Measurements from ENCODE around the gene GTPBP6. TPM values are rescaled to one million over a fixed set of nuclear protein-coding genes. Genes with fewer than 3 reads are reported as not detected.

Gene GTPBP6
- total RNA-seq, 4 donors from 2014 or later = 30.6 to 60.2 (median 36.0) TPM

DNA sequence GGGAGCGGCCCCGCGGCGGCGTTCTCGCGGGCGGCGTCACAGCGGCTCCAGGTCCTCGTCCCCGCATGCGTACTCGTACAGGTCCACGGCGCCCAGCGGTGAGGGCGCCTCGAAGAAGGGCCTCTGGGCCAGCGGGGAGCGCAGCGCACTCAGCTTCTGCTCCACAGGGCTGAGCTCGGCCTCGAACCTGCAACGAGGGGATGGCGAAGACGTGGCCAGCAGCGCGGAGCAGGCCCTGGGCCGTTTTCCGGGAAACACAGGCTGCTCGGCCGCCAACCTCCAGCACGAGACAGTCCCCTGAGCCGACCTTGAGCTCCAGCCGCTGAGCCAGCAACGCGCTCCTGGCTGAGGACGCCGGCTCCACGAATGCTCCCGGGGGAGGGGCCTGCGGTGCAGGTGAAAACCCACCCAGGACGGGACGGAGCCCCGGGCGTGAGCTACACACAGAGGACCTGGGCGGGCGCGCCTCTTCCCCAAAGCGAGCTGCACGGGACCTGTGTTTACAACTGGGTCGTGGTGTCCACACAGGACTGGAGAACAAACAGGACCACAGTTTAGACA lies 15.8 kb upstream of the GTPBP6 start:
- intact Hi-C loops (cut with DNase I; ENCODE audit: low total_unique reads) (no loop called here), in situ Hi-C loops (cut with MboI; ENCODE audit: low pct_ligation_motif_present in 1 of 4, low pct_unique_long_range_greater_than_20kb in 1 of 4, low sequenced_read_pairs in 3 of 4) (no loop called here)
- 95% methylated on average over 53 of the region's 53 CpGs; no CpG with 5 or more reads in 1 of the 2 donors for WGBS, 2 donors (ENCODE audit: low coverage in 1 of 2)
- Histone ChIP-seq H3K4me3 (no peak overlapping the region), H3K27ac (no peak overlapping the region), H3K27me3 (peaks cover 21% of the 10 kb centered on the region), H3K9me3 (no peaks in the 10 kb centered on the region), H3K36me3 (no peaks in the 10 kb centered on the region), H3K4me1 (peaks cover 3 to 11% (median 7%) of the 10 kb centered on the region in 4 donors)
- TF ChIP-seq EP300 (IDR thresholded peaks at IDR 0.05; ENCODE audit: low read depth) (no peak), CTCF (IDR thresholded peaks at IDR 0.05) (no peak), POLR2AphosphoS5 (IDR thresholded peaks at IDR 0.05) (no peak), POLR2A (IDR thresholded peaks at IDR 0.05) (no peak)
- DNase-seq = no peak

GRCh38 chrX:333611-334311 lies 15.2 kb upstream of the GTPBP6 start:
- WGBS, 2 donors (ENCODE audit: low coverage in 1 of 2) = 98% methylated on average over 38 of the region's 51 CpGs; no CpG with 5 or more reads in 1 of the 2 donors

GRCh38 chrX:332916-333610 lies 14.5 kb upstream of the GTPBP6 start:
- intact Hi-C loops (cut with DNase I; ENCODE audit: low total_unique reads) = no loop called here
- Histone ChIP-seq H3K36me3 (no peaks in the 10 kb centered on the region), H3K27me3 (peaks cover 21% of the 10 kb centered on the region), H3K9me3 (no peaks in the 10 kb centered on the region), H3K4me1 (peaks cover 3 to 11% (median 7%) of the 10 kb centered on the region in 4 donors), H3K27ac (no peak overlapping the region), H3K4me3 (no peak overlapping the region)
- no peak for DNase-seq
- TF ChIP-seq CTCF (IDR thresholded peaks at IDR 0.05) (no peak), POLR2AphosphoS5 (IDR thresholded peaks at IDR 0.05) (no peak), EP300 (IDR thresholded peaks at IDR 0.05; ENCODE audit: low read depth) (no peak), POLR2A (IDR thresholded peaks at IDR 0.05) (no peak)
- in situ Hi-C loops (cut with MboI; ENCODE audit: low pct_ligation_motif_present in 1 of 4, low pct_unique_long_range_greater_than_20kb in 1 of 4, low sequenced_read_pairs in 3 of 4) = no loop called here
- WGBS, 2 donors (ENCODE audit: low coverage in 1 of 2) = 99% methylated on average over 29 of the region's 33 CpGs; no CpG with 5 or more reads in 1 of the 2 donors

More at GRCh38 chrX:333611-334311, 15.2 kb upstream of the GTPBP6 start:
- Histone ChIP-seq H3K27me3 (peaks cover 21% of the 10 kb centered on the region), H3K9me3 (no peaks in the 10 kb centered on the region), H3K27ac (no peak overlapping the region), H3K4me3 (no peak overlapping the region), H3K4me1 (peaks cover 3 to 11% (median 7%) of the 10 kb centered on the region in 4 donors), H3K36me3 (no peaks in the 10 kb centered on the region)
- intact Hi-C loops (cut with DNase I; ENCODE audit: low total_unique reads) = no loop called here
- no peak for TF ChIP-seq EP300 (IDR thresholded peaks at IDR 0.05; ENCODE audit: low read depth)
- no peak for TF ChIP-seq POLR2AphosphoS5 (IDR thresholded peaks at IDR 0.05)
- no peak for TF ChIP-seq POLR2A (IDR thresholded peaks at IDR 0.05)
- TF ChIP-seq CTCF (IDR thresholded peaks at IDR 0.05) = no peak
- DNase-seq = no peak
- in situ Hi-C loops (cut with MboI; ENCODE audit: low pct_ligation_motif_present in 1 of 4, low pct_unique_long_range_greater_than_20kb in 1 of 4, low sequenced_read_pairs in 3 of 4) = no loop called here

DNA sequence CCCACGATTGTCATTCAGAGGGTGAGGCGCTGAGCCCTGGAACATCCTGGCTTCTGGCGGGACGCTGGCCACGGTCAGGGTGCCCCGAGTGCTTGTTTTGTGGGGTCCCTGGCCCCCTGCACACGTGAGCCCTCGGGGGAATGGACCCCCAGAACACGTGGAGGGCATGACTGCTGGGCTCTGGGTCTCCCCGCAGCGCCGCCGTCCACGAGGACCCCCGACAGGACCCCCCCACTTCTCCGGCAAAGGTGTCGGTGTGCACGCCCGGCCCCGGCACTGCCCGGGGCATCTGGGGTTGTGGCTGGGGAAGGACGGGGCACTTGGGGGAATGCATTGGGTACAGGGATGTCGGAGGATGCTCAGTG lies 13.9 kb upstream of the GTPBP6 start:
- TF ChIP-seq POLR2A (IDR thresholded peaks at IDR 0.05) (no peak), EP300 (IDR thresholded peaks at IDR 0.05; ENCODE audit: low read depth) (no peak), POLR2AphosphoS5 (IDR thresholded peaks at IDR 0.05) (no peak), CTCF (IDR thresholded peaks at IDR 0.05) (no peak)
- no peaks in the 10 kb centered on the region for H3K9me3 ChIP-seq
- WGBS, 2 donors (ENCODE audit: low coverage in 1 of 2) = 79% methylated on average over 12 of the region's 23 CpGs; no CpG with 5 or more reads in 1 of the 2 donors
- H3K4me3 ChIP-seq = no peak overlapping the region
- no peaks in the 10 kb centered on the region for H3K36me3 ChIP-seq
- DNase-seq = no peak
- in situ Hi-C loops (cut with MboI; ENCODE audit: low pct_ligation_motif_present in 1 of 4, low pct_unique_long_range_greater_than_20kb in 1 of 4, low sequenced_read_pairs in 3 of 4) = no loop called here
- intact Hi-C loops (cut with DNase I; ENCODE audit: low total_unique reads) = no loop called here
- no peak overlapping the region for H3K27ac ChIP-seq
- peaks cover 3 to 11% (median 7%) of the 10 kb centered on the region in 4 donors for H3K4me1 ChIP-seq
- H3K27me3 ChIP-seq = peaks cover 21% of the 10 kb centered on the region

Measured in transverse colon (tissue), 4 donors.